Liver (tissue), 9 donors: ENCODE data around the gene EGF. TPM values are rescaled to one million over a fixed set of nuclear protein-coding genes. Genes with fewer than 3 reads are reported as not detected.

Experiments
- DNase-seq: peaks from one replicate; pipeline ENCODE4 v3.0.0-alpha.2; 2017; ENCODE audit warnings: low spot score
- H3K27ac ChIP-seq, 2 donors: one replicate each; pipeline ENCODE4 v1.7.0; 2013; ENCODE audit warnings: inconsistent platforms in 2 of 2, low read length in 2 of 2, control low read depth in 1 of 2, low read depth in 1 of 2, mild to moderate bottlenecking in 1 of 2
- H3K27me3 ChIP-seq, 4 donors: one replicate each; pipeline versions ENCODE4 v1.6.1 to v1.7.0; 2013; ENCODE audit warnings: low read length in 3 of 4, inconsistent platforms in 1 of 4, mild to moderate bottlenecking in 1 of 4, moderate library complexity in 1 of 4; ENCODE audit not compliant: control insufficient read depth in 4 of 4, insufficient read depth in 4 of 4
- H3K36me3 ChIP-seq, 4 donors: one replicate each; pipeline versions ENCODE4 v1.6.1 to v1.7.0; 2013; ENCODE audit warnings: low read length in 3 of 4, mild to moderate bottlenecking in 3 of 4, low read depth in 1 of 4, moderate library complexity in 1 of 4; ENCODE audit not compliant: control insufficient read depth in 4 of 4, insufficient read depth in 3 of 4
- H3K4me1 ChIP-seq, 4 donors: one replicate each; pipeline versions ENCODE4 v1.6.1 to v1.7.0; 2013; ENCODE audit warnings: low read length in 3 of 4, mild to moderate bottlenecking in 3 of 4, moderate library complexity in 1 of 4; ENCODE audit not compliant: control insufficient read depth in 4 of 4, insufficient read depth in 4 of 4
- H3K4me3 ChIP-seq, 3 donors: one replicate each; pipeline versions ENCODE4 v1.6.1 to v1.7.0; 2013; ENCODE audit warnings: low read length in 3 of 3, control low read depth in 1 of 3, low read depth in 1 of 3, mild to moderate bottlenecking in 1 of 3
- H3K9ac ChIP-seq, 2 donors: one replicate each; pipeline ENCODE4 v1.7.0; 2013; ENCODE audit warnings: low read length in 2 of 2, mild to moderate bottlenecking in 2 of 2, moderate library complexity in 2 of 2, control low read depth in 1 of 2, low read depth in 1 of 2
- H3K9me3 ChIP-seq, 4 donors: one replicate each; pipeline versions ENCODE4 v1.6.1 to v1.7.0; 2013; ENCODE audit warnings: low read length in 3 of 4; ENCODE audit not compliant: control insufficient read depth in 4 of 4
- EGR1 ChIP-seq, 2 donors: IDR thresholded peaks; 2 replicates each; pipeline ENCODE4 v1.6.1; 2016 to 2018; ENCODE audit warnings: antibody characterized with exemption in 2 of 2, low read depth in 2 of 2
- FOXA1 ChIP-seq: IDR thresholded peaks from 2 replicates; pipeline ENCODE4 v1.6.1; 2016; ENCODE audit warnings: antibody characterized with exemption
- FOXA2 ChIP-seq: IDR thresholded peaks from 2 replicates; pipeline ENCODE4 v1.6.1; 2016; ENCODE audit warnings: antibody characterized with exemption
- GABPA ChIP-seq, 2 donors: IDR thresholded peaks in 1 of 2; conservative IDR thresholded peaks in 1 of 2; 2 replicates each; pipeline ENCODE4 v1.6.1; 2016; ENCODE audit warnings: antibody characterized with exemption in 2 of 2, mild to moderate bottlenecking in 1 of 2, moderate library complexity in 1 of 2
- HNF4A ChIP-seq, 2 donors: conservative IDR thresholded peaks; 2 replicates each; pipeline ENCODE4 v1.6.1; 2016; ENCODE audit warnings: antibody characterized with exemption in 2 of 2, mild to moderate bottlenecking in 2 of 2
- HNF4G ChIP-seq: IDR thresholded peaks from 2 replicates; pipeline ENCODE4 v1.6.1; 2016; ENCODE audit warnings: antibody characterized with exemption
- JUND ChIP-seq, 2 donors: IDR thresholded peaks; 2 replicates each; pipeline ENCODE4 v1.6.1; 2016; ENCODE audit warnings: antibody characterized with exemption in 2 of 2
- MAX ChIP-seq: IDR thresholded peaks from 2 replicates; pipeline ENCODE4 v1.6.1; 2016; ENCODE audit warnings: antibody characterized with exemption
- NR2F2 ChIP-seq: IDR thresholded peaks from 2 replicates; pipeline ENCODE4 v1.6.1; 2016; ENCODE audit warnings: antibody characterized with exemption
- RAD21 ChIP-seq, 2 donors: IDR thresholded peaks; 2 replicates each; pipeline ENCODE4 v1.6.1; 2016; ENCODE audit warnings: antibody characterized with exemption in 2 of 2, mild to moderate bottlenecking in 2 of 2
- RXRA ChIP-seq, 2 donors: IDR thresholded peaks; 2 replicates each; pipeline ENCODE4 v1.6.1; 2017 to 2018; ENCODE audit warnings: antibody characterized with exemption in 2 of 2, mild to moderate bottlenecking in 1 of 2
- SP1 ChIP-seq: IDR thresholded peaks from 2 replicates; pipeline ENCODE4 v1.6.1; 2018; ENCODE audit warnings: antibody characterized with exemption, mild to moderate bottlenecking
- TAF1 ChIP-seq: conservative IDR thresholded peaks from 2 replicates; pipeline ENCODE4 v1.6.1; 2016; ENCODE audit warnings: antibody characterized with exemption, mild to moderate bottlenecking
- YY1 ChIP-seq: IDR thresholded peaks from 2 replicates; pipeline ENCODE4 v1.6.1; 2016; ENCODE audit warnings: antibody characterized with exemption, mild to moderate bottlenecking
- ZBTB33 ChIP-seq: IDR thresholded peaks from 2 replicates; pipeline ENCODE4 v1.6.1; 2016; ENCODE audit warnings: antibody characterized with exemption
- WGBS: extraction: QIAGEN DNeasy Blood & Tissue Kit; methylation state at CpG from one replicate; pipeline ENCODE4 v1.1.7; 2013; 5-methylcytosine and 5-hydroxymethylcytosine counted together
- polyA plus RNA-seq, 2 donors: library from polyadenylated mRNA; stranded (reverse) in 1 of 2; unstranded in 1 of 2; fragments of 200-250 nt in 1 of 2; fragments of >200 nt in 1 of 2; fragmentation: Nextera tagmentation in 1 of 2; extraction: Ambion mirVana in 1 of 2; gene quantifications; one replicate each; pipeline versions ENCODE4 v1.2.1 to v1.2.3, GENCODE V29; 2013 to 2015
- total RNA-seq, 2 donors: library from RNA; depleted of rRNA; stranded (reverse); fragments of >200 nt; gene quantifications; one replicate each; pipeline ENCODE4 v1.2.3, GENCODE V29; 2014
- TF ChIP-seq, protein P1 (sequence below): IDR thresholded peaks from 2 replicates; pipeline ENCODE4 v1.6.1; 2016; ENCODE audit warnings: antibody characterized with exemption
- TF ChIP-seq, protein P2 (sequence below): fragments of 150-350 bp; IDR thresholded peaks from 2 replicates; pipeline ENCODE4 v1.5.1; 2017; ENCODE audit warnings: improper control_type of control experiment, low read depth, low read length; ENCODE audit not compliant: missing input control
- TF ChIP-seq, protein P3 (sequence below): IDR thresholded peaks from 2 replicates; pipeline ENCODE4 v1.6.1; 2016; ENCODE audit warnings: antibody characterized with exemption, mild to moderate bottlenecking
- donor health status: healthy.
- donor health status: healthy.
- donor health status: healthy.
- donor health status: healthy.
- donor health status: healthy.

EGF gene
- total and polyA plus RNA-seq, 4 donors: 0.65 TPM; not detected in 3

GRCh38 chr4:110046588-110047049 lies 133.9 kb downstream of the EGF start:
- TF ChIP-seq FOXA1 (no peak), FOXA2 (no peak), SP1 (no peak), RAD21 (IDR thresholded peaks at IDR 0.05) (no peak), GABPA (IDR thresholded peaks at IDR 0.05 in 1 of 2, conservative IDR thresholded peaks at IDR 0.05 in 1 of 2) (no peak), EGR1 (IDR thresholded peaks at IDR 0.05; ENCODE audit: low read depth in 2 of 2) (no peak), NR2F2 (no peak), JUND (IDR thresholded peaks at IDR 0.05) (no peak), HNF4G (no peak), YY1 (no peak), MAX (no peak), TAF1 (no peak), ZBTB33 (no peak), HNF4A (conservative IDR thresholded peaks at IDR 0.05) (no peak), RXRA (IDR thresholded peaks at IDR 0.05) (no peak)
- TF ChIP-seq, protein P1, sequence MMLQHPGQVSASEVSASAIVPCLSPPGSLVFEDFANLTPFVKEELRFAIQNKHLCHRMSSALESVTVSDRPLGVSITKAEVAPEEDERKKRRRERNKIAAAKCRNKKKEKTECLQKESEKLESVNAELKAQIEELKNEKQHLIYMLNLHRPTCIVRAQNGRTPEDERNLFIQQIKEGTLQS: no peak
- TF ChIP-seq, protein P2, sequence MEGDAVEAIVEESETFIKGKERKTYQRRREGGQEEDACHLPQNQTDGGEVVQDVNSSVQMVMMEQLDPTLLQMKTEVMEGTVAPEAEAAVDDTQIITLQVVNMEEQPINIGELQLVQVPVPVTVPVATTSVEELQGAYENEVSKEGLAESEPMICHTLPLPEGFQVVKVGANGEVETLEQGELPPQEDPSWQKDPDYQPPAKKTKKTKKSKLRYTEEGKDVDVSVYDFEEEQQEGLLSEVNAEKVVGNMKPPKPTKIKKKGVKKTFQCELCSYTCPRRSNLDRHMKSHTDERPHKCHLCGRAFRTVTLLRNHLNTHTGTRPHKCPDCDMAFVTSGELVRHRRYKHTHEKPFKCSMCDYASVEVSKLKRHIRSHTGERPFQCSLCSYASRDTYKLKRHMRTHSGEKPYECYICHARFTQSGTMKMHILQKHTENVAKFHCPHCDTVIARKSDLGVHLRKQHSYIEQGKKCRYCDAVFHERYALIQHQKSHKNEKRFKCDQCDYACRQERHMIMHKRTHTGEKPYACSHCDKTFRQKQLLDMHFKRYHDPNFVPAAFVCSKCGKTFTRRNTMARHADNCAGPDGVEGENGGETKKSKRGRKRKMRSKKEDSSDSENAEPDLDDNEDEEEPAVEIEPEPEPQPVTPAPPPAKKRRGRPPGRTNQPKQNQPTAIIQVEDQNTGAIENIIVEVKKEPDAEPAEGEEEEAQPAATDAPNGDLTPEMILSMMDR: no peak
- TF ChIP-seq, protein P3, sequence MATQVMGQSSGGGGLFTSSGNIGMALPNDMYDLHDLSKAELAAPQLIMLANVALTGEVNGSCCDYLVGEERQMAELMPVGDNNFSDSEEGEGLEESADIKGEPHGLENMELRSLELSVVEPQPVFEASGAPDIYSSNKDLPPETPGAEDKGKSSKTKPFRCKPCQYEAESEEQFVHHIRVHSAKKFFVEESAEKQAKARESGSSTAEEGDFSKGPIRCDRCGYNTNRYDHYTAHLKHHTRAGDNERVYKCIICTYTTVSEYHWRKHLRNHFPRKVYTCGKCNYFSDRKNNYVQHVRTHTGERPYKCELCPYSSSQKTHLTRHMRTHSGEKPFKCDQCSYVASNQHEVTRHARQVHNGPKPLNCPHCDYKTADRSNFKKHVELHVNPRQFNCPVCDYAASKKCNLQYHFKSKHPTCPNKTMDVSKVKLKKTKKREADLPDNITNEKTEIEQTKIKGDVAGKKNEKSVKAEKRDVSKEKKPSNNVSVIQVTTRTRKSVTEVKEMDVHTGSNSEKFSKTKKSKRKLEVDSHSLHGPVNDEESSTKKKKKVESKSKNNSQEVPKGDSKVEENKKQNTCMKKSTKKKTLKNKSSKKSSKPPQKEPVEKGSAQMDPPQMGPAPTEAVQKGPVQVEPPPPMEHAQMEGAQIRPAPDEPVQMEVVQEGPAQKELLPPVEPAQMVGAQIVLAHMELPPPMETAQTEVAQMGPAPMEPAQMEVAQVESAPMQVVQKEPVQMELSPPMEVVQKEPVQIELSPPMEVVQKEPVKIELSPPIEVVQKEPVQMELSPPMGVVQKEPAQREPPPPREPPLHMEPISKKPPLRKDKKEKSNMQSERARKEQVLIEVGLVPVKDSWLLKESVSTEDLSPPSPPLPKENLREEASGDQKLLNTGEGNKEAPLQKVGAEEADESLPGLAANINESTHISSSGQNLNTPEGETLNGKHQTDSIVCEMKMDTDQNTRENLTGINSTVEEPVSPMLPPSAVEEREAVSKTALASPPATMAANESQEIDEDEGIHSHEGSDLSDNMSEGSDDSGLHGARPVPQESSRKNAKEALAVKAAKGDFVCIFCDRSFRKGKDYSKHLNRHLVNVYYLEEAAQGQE: no peak
- 95% methylated on average over 5 of the region's 5 CpGs for WGBS

More at GRCh38 chr4:110046588-110047049, 133.9 kb downstream of the EGF start:
- Histone ChIP-seq H3K36me3 (peaks cover 0 to 5% (median 0%) of the 10 kb centered on the region in 4 donors), H3K9me3 (no peaks in the 10 kb centered on the region), H3K9ac (no peak overlapping the region), H3K4me1 (peaks cover 2 to 8% (median 4%) of the 10 kb centered on the region in 4 donors), H3K27ac (no peak overlapping the region), H3K27me3 (no peaks in the 10 kb centered on the region), H3K4me3 (no peak overlapping the region)
- no peak for DNase-seq
